Amygdala (tissue), 56 donors: ENCODE data around the gene CDYL.

ENCODE experiments used
- DNase-seq, 56 donors: peaks; one replicate each; lab custom pipeline; 2025; lab: John Stamatoyannopoulos, UW

Gene CDYL

DNA sequence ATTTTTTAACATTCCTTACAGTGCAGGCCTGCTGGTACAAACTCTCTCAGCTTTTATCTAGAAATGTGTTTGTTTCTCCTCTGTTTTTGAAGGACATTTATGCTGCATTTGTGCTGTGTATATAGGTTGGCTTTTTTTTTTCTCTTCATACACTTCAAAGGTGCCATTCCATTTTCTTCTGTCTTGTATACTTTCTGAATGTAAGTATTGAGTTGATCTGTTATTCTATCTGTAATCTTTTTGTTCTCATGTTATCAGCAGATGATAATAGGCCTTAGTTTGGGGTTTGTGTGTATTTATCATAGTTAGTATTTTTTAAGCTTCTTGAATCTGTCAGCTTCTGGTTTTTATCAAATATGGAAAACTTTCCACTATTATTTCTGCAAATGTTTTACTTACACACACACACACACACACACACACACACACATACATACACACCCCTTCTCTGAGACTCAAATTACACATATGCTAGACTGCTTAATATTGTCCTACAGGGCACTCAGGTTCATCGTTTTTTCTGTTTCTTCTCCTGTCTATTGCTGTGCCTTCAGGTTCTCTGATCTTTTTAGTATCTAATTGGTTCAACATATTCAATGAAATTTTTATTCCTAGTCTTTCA, 153.0 kb downstream of the CDYL start:
- DNase-seq, result no peak

- DNase-seq, result no peak
Measured at GRCh38 chr6:4930025-4930691, 154.0 kb downstream of the CDYL start.

- DNase-seq, result no peak
Measured at GRCh38 chr6:4931530-4932227, 155.5 kb downstream of the CDYL start.

DNA sequence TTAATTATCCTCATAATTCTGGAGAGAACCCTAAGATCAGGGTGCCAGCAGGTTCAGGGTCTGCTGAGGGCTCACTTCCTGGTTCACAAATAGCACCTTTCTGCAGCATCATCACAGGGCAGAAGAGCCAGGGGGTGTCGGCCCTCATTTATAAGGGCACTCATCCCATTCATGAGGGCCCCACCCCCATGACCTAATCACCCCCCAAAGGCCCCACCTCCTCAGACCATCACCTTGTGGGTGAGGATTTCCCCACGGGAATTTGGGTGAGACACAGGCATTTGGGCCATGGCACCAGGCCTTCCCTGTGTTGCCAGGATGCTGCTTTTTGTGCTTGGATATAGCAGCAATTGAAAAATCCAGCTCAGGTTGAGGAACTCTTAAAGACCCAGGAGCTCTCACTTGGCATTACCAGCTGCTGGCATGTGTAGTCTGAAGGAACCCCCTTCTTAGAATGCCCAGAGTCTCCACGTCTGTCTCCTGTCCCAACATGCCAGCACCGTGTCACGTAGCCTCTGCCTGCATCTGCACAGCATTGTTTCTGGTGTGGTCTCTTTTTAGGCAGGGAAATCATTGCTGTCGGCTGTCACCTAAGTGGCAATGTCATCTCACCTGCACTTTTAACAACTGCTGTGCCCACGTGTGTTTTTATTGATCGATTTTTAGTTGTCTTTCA, 156.2 kb downstream of the CDYL start:
- no peak for DNase-seq

DNA sequence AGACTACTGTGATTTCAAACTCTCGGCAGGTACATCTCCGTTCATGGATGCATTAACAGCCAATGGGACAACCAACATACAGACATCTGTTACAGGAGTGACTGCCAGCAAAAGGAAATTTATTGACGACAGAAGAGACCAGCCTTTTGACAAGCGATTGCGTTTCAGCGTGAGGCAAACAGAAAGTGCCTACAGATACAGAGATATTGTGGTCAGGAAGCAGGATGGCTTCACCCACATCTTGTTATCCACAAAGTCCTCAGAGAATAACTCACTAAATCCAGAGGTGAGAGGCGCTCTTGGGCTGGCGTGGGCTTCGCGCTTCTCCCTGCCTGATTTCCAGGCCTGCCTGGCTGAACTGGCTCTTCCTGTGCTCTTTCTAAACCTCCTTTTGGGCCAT, 159.3 kb downstream of the CDYL start:
- DNase-seq, result no peak

GRCh38 chr6:4935975-4936680, 159.9 kb downstream of the CDYL start:
- no peak for DNase-seq

DNA sequence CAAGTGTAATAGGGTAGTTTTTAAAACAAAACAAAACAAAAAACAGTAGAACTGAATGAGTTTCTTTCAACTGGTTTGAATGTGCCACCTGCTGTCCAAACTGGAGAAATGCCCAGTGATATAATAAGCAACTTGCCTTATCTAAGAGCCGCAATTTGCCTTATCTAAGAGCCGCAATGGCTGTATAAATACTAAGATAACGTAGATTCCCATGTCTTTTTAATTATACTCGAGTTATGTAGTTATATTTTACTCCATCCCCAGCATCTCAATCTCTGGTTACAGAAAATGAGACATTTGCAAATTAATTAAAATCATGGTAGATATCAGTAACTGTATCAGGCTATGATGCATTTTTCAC, 160.5 kb downstream of the CDYL start:
- peak in 3 of 56 donors; percentile 7 to 39 (median 21) for DNase-seq

GRCh38 chr6:4937414-4937813, 161.2 kb downstream of the CDYL start:
- DNase-seq, result no peak

DNA sequence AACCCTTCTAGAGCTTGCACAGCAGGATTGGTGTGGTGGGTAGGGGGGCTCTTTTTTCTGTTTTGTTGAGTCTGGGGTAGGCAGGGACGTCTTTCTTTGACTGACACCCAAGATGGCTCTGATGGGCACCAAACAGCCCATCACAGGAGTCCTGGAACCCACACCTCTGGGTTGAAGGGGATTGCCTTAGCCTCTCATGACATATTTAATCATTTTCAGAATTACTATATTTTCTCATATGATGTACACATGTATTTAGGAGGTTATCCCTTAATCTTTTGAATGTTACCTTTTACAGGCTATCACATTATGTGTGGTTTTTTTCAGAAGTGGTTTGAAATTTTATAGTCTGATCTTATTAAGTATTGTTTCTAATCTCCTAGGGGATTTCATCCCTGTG, 163.0 kb downstream of the CDYL start:
- no peak for DNase-seq

DNA sequence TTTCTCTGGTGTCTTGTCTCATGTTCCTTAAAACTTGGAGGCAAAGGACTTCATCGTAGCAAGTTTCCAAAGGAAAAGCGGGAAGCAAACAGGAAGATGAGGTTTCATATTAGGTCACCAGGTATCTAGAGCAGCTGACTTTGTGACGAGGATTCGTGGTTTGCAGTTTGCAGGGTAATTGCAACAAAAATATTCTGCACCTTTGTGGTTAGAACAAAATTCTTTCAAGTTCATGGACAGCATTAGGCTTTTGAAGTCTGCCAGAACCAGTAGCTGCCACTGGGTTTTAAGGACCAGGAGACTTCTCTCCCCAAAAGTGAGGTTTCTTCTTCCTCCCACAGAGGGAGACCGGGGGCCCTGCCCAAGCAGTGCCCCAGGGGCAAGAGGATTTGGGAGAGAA, 164.2 kb downstream of the CDYL start:
- DNase-seq, result no peak

DNA sequence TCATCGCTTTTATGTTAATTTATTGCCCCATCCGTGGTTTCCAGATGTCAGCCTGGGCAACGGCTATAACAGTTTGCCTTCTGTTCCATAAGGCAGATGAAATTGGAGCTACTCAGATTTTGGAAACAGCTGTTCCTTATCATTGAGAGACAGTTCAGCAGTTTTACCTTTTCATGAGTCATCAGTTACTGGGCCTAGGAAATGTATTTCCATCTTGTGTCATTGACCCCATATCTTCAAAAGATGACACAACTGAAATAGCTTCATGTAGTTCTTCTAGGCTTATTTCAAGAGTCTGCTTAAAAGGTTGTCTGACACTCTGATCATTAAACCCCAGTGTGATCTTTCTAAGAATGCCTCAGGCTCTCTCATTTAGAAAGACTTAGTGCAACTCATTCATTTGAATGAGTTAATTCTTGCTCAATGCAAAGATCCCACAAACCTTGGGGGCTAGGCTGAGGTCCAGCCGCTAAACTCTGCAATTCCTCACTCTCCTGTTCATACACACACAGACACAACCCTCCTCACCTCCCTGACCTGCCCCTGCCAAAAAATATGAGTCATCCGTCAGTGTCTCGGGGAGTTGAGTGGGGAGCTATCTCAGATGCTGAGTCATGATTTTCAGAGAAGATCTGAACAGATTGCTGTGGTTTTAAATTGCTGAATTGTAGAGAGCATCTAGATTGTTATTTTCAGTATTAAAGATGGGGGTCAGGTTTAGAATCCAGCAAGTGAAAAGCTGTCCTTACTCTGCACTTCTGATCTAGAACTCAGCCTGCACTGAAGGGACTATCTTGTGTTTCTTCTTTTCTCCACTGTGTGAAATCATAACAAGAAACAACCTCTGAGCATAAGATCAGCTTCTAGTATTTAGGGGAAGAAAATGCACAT, 165.8 kb downstream of the CDYL start:
- peak in 3 of 56 donors; percentile 4 to 15 (median 13) for DNase-seq

DNA sequence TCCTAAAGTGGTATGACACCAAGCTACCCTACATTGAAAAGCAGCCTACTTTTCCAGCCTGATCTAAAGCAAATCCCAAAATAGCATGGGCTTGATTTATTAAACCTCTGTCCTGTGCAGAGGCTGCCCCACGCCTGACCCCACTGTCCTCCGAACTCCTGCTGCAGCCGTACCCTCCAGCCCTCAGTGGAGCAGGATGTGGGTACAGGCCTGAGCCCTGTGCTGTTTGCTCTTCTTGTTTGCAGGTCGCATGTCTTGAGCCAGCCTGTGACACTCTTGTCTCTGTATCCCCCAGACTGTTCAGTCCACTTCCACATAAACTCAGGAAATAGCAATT, 166.4 kb downstream of the CDYL start:
- no peak for DNase-seq

DNA sequence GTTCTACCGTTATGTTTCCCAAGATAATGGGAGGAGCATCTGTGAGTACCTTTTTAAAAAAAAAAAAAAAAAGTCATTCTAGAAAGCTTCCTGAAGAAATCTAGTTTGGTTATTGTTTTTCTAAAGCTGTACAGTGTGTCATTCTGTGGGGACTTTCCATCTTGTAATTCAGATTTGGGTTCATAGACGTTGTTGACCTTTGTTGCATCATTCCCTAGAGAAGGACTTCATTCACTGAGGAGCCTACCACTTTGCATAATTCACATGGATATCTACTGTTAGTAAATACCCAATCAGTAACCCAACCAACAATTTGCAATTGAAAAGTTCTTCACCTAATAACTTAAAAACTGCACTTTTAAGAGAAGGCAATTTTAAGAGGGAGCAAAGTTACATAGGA, 167.5 kb downstream of the CDYL start:
- DNase-seq, result no peak

DNA sequence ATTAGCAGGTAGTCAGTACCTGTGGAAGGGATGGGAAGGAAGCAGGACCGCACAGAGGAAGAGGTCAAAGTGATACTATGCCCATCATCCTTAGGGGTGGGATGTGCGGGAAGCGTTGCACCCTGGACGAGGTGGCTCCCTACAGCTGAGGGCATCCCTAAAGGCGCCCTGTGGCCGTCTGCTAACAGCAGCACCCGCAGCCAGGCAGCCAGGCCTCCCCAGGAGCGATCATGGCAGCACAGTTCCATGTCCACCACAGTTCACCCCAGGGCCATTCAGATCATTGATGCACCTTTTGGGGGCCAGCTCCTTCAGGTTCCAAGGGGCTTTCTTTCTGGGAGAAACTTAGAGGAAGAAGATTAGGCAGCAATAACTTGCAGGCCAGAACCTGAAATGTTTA, 168.1 kb downstream of the CDYL start:
- no peak for DNase-seq

DNA sequence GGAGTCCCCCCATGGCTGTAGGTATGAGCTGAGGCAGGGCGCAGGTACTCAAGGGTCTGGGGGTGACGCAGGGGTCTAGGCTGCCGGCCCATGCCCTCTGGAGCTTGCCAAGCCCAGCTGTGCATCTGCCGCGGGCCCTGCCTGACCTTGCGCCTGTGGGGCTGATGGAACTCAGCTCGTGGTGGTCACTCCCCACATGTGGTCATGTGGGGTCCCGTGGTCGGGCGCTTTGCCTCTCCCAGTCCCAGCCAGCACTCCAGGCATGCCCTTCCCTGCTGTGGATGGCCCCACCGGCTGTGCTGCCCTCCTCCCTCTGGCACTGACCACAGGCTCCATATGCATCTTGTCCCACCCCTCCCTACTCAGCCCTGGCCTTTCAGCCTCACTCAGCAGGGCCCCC, 170.3 kb downstream of the CDYL start:
- DNase-seq, result no peak

GRCh38 chr6:4947716-4948115, 171.5 kb downstream of the CDYL start:
- DNase-seq, result no peak

- no peak for DNase-seq
Measured at GRCh38 chr6:4948781-4949450, 172.7 kb downstream of the CDYL start.

- DNase-seq, result no peak
Measured at GRCh38 chr6:4950076-4950475, 173.9 kb downstream of the CDYL start.

DNA sequence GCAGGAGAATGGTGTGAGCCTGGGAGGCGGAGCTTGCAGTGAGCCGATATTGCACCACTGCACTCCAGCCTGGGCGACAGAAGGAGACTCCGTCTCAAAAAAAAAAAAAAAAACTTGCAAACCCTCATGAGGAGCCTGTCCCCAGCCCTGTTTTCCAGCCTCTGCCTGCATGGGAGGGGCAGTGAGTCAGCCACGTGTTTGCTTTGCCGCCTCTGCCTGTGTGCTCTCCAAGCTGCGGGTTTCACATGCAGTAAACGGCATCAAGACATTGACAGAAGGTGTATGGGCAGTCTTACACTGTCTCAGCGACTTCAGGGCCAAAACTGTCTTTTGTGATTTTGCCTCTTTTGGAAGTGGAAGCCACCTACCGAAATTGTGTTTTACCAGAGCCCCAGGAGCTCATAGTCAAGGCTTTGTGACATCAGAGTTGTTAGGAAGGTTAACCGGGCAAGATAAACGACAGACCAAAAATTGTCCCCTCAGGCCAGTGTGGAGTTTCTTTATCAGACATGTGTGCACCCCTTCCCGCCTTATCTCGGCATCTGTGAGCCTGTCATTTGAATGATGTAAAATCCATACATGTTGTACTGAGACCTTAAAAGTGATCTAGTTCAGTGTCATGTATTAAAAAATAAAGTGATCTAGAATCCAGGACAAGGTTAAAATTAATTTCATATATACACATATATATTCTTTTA, 174.8 kb downstream of the CDYL start:
- no peak for DNase-seq
